Adrenal gland (tissue), 12 donors: ENCODE results near the gene IL12RB2. TPM values are rescaled to one million over a fixed set of nuclear protein-coding genes. Genes with fewer than 3 reads are reported as not detected.

Experiments
- DNase-seq, 7 donors: peaks; one replicate each; pipeline ENCODE4 v3.0.0-alpha.2; 2019 to 2020
- H3K27ac ChIP-seq, 5 donors: fragments of 200-600 bp; sonication (generic) in 4 of 5; 1 replicate in 3 of 5; 2 replicates in 2 of 5; pipeline versions ENCODE4 v1.5.1 to v1.8.0; 2016 to 2020; ENCODE audit warnings: mild to moderate bottlenecking in 1 of 5
- H3K27me3 ChIP-seq: fragments of 200-600 bp; 2 replicates; pipeline ENCODE4 v1.8.0; 2021
- H3K36me3 ChIP-seq, 2 donors: fragments of 200-600 bp; replicated peaks in 1 of 2; 1 replicate in 1 of 2; 2 replicates in 1 of 2; pipeline versions ENCODE4 v1.5.1 to v1.8.0; 2018 to 2022
- H3K4me1 ChIP-seq, 2 donors: fragments of 200-600 bp; replicated peaks in 1 of 2; 1 replicate in 1 of 2; 2 replicates in 1 of 2; pipeline versions ENCODE4 v1.5.1 to v1.8.0; 2018 to 2021
- H3K4me3 ChIP-seq, 4 donors: fragments of 200-600 bp; sonication (generic) in 3 of 4; one replicate each; pipeline ENCODE4 v1.5.1; 2016 to 2018
- H3K9me3 ChIP-seq, 3 donors: fragments of 200-600 bp; sonication (generic) in 1 of 3; replicated peaks in 1 of 3; 1 replicate in 2 of 3; 2 replicates in 1 of 3; pipeline versions ENCODE4 v1.5.1 to v1.8.0; 2016 to 2021
- POLR2A ChIP-seq, 2 donors: fragments of 450-650 bp; IDR thresholded peaks; one replicate each; pipeline ENCODE4 v1.6.1; 2017; ENCODE audit warnings: antibody characterized with exemption in 2 of 2, mild to moderate bottlenecking in 2 of 2, moderate library complexity in 1 of 2
- WGBS, 4 donors: extraction: QIAGEN DNeasy Blood & Tissue Kit in 2 of 4; methylation state at CpG; one replicate each; pipeline versions ENCODE4 v1.1.5 to v1.1.7; 2013 to 2017; 5-methylcytosine and 5-hydroxymethylcytosine counted together
- intact Hi-C, 2 donors: fragments of 100-400 bp; cut with DNase I; formaldehyde crosslinking; loops; one replicate each; pipeline versions ENCODE4 v1.14.1 to v1.15.0; 2022 to 2023
- polyA plus RNA-seq, 3 donors: library from polyadenylated mRNA; stranded (reverse); fragments of 200-250 nt in 2 of 3; fragments of 350-450 nt in 1 of 3; fragmentation: Illumina TruSeq in 1 of 3; extraction: RNeasy Lipid Tissue Mini Kit (QIAGEN cat#74804) in 1 of 3; gene quantifications; one replicate each; pipeline ENCODE4 v1.2.3, GENCODE V29; 2013 to 2014
- total RNA-seq, 9 donors: library from RNA; depleted of rRNA in 4 of 9; stranded (reverse); fragments of >200 nt in 4 of 9; fragments of 120-200 nt in 1 of 9; fragmentation: NEBNext Ultra II Directional in 1 of 9; extraction: Animal tissue kit (Norgen Biotek cat#: 25700) in 1 of 9; gene quantifications; one replicate each; pipeline versions ENCODE4 v1.1.0 to v1.2.4, GENCODE V29; 2013 to 2023
- TF ChIP-seq, protein P1 (sequence below), 6 experiments: fragments of 450-650 bp in 4 of 6; fragments of 200-600 bp in 2 of 6; sonication (generic) in 1 of 6; IDR thresholded peaks; 1 replicate in 5 of 6; 2 replicates in 1 of 6; pipeline versions ENCODE4 v1.5.1 to v1.8.0; 2016 to 2021; ENCODE audit warnings: antibody characterized with exemption in 6 of 6, mild to moderate bottlenecking in 2 of 6, moderate library complexity in 1 of 6
- donor health status: healthy with polysubstance abuse.
- donor health status: Bipolar disorder and iron deficiency.
- donor health status: DM: yes; HTN: yes; CAD: no.
- donor health status: DM: no; HTN: no; CAD: no.
- donor health status: DM: no; HTN: no; CAD: no.
- donor health status: DM: yes; HTN: yes; CAD: no.

The IL12RB2 gene
- total and polyA plus RNA-seq, 12 donors = 0.24 to 2.6 (median 0.55) TPM; not detected in 2

- Histone ChIP-seq H3K4me3 (no peak overlapping the region), H3K4me1 (peaks cover 0 to 2% of the 10 kb centered on the region in 2 donors), H3K27ac (no peak overlapping the region), H3K36me3 (no peaks in the 10 kb centered on the region), H3K9me3 (no peaks in the 10 kb centered on the region), H3K27me3 (no peaks in the 10 kb centered on the region)
- no peak for DNase-seq
- TF ChIP-seq, protein P1, sequence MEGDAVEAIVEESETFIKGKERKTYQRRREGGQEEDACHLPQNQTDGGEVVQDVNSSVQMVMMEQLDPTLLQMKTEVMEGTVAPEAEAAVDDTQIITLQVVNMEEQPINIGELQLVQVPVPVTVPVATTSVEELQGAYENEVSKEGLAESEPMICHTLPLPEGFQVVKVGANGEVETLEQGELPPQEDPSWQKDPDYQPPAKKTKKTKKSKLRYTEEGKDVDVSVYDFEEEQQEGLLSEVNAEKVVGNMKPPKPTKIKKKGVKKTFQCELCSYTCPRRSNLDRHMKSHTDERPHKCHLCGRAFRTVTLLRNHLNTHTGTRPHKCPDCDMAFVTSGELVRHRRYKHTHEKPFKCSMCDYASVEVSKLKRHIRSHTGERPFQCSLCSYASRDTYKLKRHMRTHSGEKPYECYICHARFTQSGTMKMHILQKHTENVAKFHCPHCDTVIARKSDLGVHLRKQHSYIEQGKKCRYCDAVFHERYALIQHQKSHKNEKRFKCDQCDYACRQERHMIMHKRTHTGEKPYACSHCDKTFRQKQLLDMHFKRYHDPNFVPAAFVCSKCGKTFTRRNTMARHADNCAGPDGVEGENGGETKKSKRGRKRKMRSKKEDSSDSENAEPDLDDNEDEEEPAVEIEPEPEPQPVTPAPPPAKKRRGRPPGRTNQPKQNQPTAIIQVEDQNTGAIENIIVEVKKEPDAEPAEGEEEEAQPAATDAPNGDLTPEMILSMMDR (IDR thresholded peaks at IDR 0.05) = no peak
- no peak for TF ChIP-seq POLR2A (IDR thresholded peaks at IDR 0.05)
- intact Hi-C loops = no loop called here
- 46 to 57% (median 53%) methylated on average over 3 of the region's 3 CpGs for WGBS, 4 donors
These were observed 42.8 kb upstream of the IL12RB2 start for GRCh38 chr1:67264899-67265298.

DNA sequence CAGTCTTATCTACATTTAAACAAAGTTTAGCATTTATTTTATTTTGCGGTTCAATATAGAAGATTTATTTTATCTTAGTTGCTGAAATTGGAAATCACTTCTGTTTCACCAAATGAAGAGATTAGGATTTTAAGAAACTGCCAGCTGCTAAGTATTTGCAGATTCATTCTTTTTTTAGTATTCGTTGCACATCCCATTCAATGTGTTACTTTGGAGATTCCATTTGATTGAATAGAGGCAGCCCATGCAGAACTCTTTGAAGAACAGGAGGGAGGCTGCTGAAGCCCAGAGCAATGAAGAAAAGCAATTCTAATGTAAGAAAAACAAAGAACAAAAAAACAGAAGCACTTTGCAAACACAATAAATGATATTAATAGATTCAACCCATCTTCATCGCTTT, 38.6 kb upstream of the IL12RB2 start:
- Histone ChIP-seq H3K27ac (no peak overlapping the region), H3K36me3 (no peaks in the 10 kb centered on the region), H3K4me1 (no peaks in the 10 kb centered on the region), H3K27me3 (no peaks in the 10 kb centered on the region), H3K9me3 (no peaks in the 10 kb centered on the region), H3K4me3 (no peak overlapping the region)
- intact Hi-C loops = no loop called here
- DNase-seq = no peak
- TF ChIP-seq, protein P1 (IDR thresholded peaks at IDR 0.05) = no peak
- no peak for TF ChIP-seq POLR2A (IDR thresholded peaks at IDR 0.05)
- 85 to 93% (median 88%) methylated on average over 3 of the region's 3 CpGs for WGBS, 4 donors

- WGBS, 4 donors = 89 to 93% (median 91%) methylated on average over 3 of the region's 3 CpGs
These were observed 37.1 kb upstream of the IL12RB2 start for GRCh38 chr1:67270541-67270940.

DNA sequence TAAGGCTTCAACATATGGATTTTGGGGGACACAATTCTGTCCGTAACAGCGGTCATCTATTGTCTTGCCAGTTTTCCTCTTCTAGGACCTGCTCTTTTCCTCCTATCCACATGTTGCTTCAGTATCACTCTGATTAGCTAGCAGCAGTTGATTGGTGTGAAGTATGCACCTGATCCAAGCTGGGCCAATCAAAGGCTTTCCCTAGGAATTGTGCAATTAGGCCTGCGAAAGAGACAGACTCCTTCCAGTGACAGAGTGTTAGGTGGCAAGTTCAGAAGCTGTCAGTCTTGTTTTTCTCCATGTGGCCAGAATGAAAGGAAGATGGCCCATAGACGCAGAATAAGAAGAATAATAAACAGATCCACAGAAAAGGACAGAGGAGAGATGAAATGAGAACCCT, 34.1 kb upstream of the IL12RB2 start:
- TF ChIP-seq, protein P1 (IDR thresholded peaks at IDR 0.05) = no peak
- no peak for TF ChIP-seq POLR2A (IDR thresholded peaks at IDR 0.05)
- Histone ChIP-seq H3K4me1 (no peaks in the 10 kb centered on the region), H3K36me3 (no peaks in the 10 kb centered on the region), H3K27me3 (no peaks in the 10 kb centered on the region), H3K9me3 (no peaks in the 10 kb centered on the region), H3K27ac (no peak overlapping the region), H3K4me3 (no peak overlapping the region)
- no peak for DNase-seq
- WGBS, 4 donors = 89 to 93% (median 92%) methylated on average over 4 of the region's 4 CpGs
- intact Hi-C loops = no loop called here

More at GRCh38 chr1:67270541-67270940, 37.1 kb upstream of the IL12RB2 start:
- Histone ChIP-seq H3K9me3 (no peaks in the 10 kb centered on the region), H3K27me3 (no peaks in the 10 kb centered on the region), H3K4me1 (no peaks in the 10 kb centered on the region), H3K36me3 (no peaks in the 10 kb centered on the region), H3K4me3 (no peak overlapping the region), H3K27ac (no peak overlapping the region)
- intact Hi-C loops = no loop called here
- DNase-seq = no peak
- TF ChIP-seq POLR2A (IDR thresholded peaks at IDR 0.05) = no peak
- TF ChIP-seq, protein P1 (IDR thresholded peaks at IDR 0.05) = no peak
